ENCODE measurements around the gene EPHB1.

GRCh38 chr3:135261214-135261775 is 466.2 kb downstream of the EPHB1 start:
- TF ChIP-seq POLR2AphosphoS5 (IDR thresholded peaks at IDR 0.05; ENCODE audit: borderline replicate concordance, low read depth, low read length), result no peak
- no peak for TF ChIP-seq EZH2 (IDR thresholded peaks at IDR 0.05)
- TF ChIP-seq FOXP2 (optimal IDR thresholded peaks at IDR 0.05; ENCODE audit: control extremely low read depth, extremely low read length, insufficient read depth), result no peak
